Spleen (tissue), 11 donors: ENCODE measurements around the gene BTBD17. TPM values are rescaled to one million over a fixed set of nuclear protein-coding genes. Genes with fewer than 3 reads are reported as not detected.

ENCODE experiments used
- DNase-seq: peaks from one replicate; pipeline ENCODE4 v3.0.0-alpha.2; 2020
- H3K27ac ChIP-seq, 8 donors: fragments of 200-600 bp; sonication (generic) in 7 of 8; 1 replicate in 4 of 8; 2 replicates in 4 of 8; pipeline versions ENCODE4 v1.5.0 to v1.8.0; 2016 to 2021; ENCODE audit warnings: inconsistent platforms in 4 of 8, mild to moderate bottlenecking in 4 of 8, moderate library complexity in 1 of 8
- H3K27me3 ChIP-seq, 7 donors: fragments of 200-600 bp; sonication (generic) in 6 of 7; replicated peaks in 1 of 7; 1 replicate in 4 of 7; 2 replicates in 3 of 7; pipeline versions ENCODE4 v1.5.0 to v1.8.0; 2016 to 2021; ENCODE audit warnings: inconsistent platforms in 3 of 7, mild to moderate bottlenecking in 1 of 7
- H3K36me3 ChIP-seq, 6 donors: fragments of 200-600 bp; sonication (generic) in 5 of 6; 1 replicate in 4 of 6; 2 replicates in 2 of 6; pipeline versions ENCODE4 v1.5.0 to v1.8.0; 2016 to 2021; ENCODE audit warnings: inconsistent platforms in 2 of 6
- H3K4me1 ChIP-seq, 6 donors: fragments of 200-600 bp; sonication (generic) in 5 of 6; 1 replicate in 3 of 6; 2 replicates in 3 of 6; pipeline versions ENCODE4 v1.5.0 to v1.8.0; 2016 to 2021; ENCODE audit warnings: inconsistent platforms in 3 of 6
- H3K4me3 ChIP-seq, 8 donors: fragments of 200-600 bp; sonication (generic) in 7 of 8; 1 replicate in 4 of 8; 2 replicates in 4 of 8; pipeline versions ENCODE4 v1.5.0 to v1.8.0; 2016 to 2021; ENCODE audit warnings: inconsistent platforms in 4 of 8, mild to moderate bottlenecking in 4 of 8, moderate library complexity in 2 of 8
- H3K9me3 ChIP-seq, 8 donors: fragments of 200-600 bp; sonication (generic) in 7 of 8; 1 replicate in 4 of 8; 2 replicates in 4 of 8; pipeline versions ENCODE4 v1.5.0 to v1.8.0; 2016 to 2021; ENCODE audit warnings: inconsistent platforms in 4 of 8
- POLR2A ChIP-seq, 3 donors: fragments of 450-650 bp; IDR thresholded peaks; one replicate each; pipeline ENCODE4 v1.5.1; 2017; ENCODE audit warnings: antibody characterized with exemption in 3 of 3, mild to moderate bottlenecking in 1 of 3
- POLR2AphosphoS5 ChIP-seq, 3 donors: sonication (generic); formaldehyde crosslinking; IDR thresholded peaks; one replicate each; pipeline ENCODE4 v1.5.1; 2017; ENCODE audit warnings: antibody characterized with exemption in 3 of 3
- WGBS, 5 donors: extraction: QIAGEN DNeasy Blood & Tissue Kit in 3 of 5; methylation state at CpG; one replicate each; pipeline versions ENCODE4 v1.1.5 to v1.1.7; 2013 to 2018; 5-methylcytosine and 5-hydroxymethylcytosine counted together
- intact Hi-C: fragments of 100-400 bp; cut with DNase I; formaldehyde crosslinking; loops from one replicate; pipeline ENCODE4 v1.15.0; 2023; ENCODE audit warnings: low total_unique reads
- polyA plus RNA-seq, 3 donors: library from polyadenylated mRNA; stranded (reverse); fragments of 200-250 nt; gene quantifications; one replicate each; pipeline ENCODE4 v1.2.1, GENCODE V29; 2013
- total RNA-seq, 7 donors: library from RNA; depleted of rRNA in 3 of 7; stranded (reverse); fragments of >200 nt in 3 of 7; fragmentation: NEBNext Ultra II Directional in 4 of 7; extraction: Animal tissue kit (Norgen Biotek cat#: 25700) in 4 of 7; gene quantifications; one replicate each; pipeline versions ENCODE4 v1.1.0 to v1.2.1, GENCODE V29; 2016 to 2021
- TF ChIP-seq, protein P1 (sequence below), 11 experiments: fragments of 200-600 bp in 7 of 11; fragments of 450-650 bp in 4 of 11; sonication (generic) in 4 of 11; IDR thresholded peaks in 8 of 11; conservative IDR thresholded peaks in 3 of 11; 1 replicate in 7 of 11; 2 replicates in 4 of 11; pipeline versions ENCODE4 v1.4.0 to v1.8.0; 2016 to 2021; ENCODE audit warnings: antibody characterized with exemption in 11 of 11, inconsistent platforms in 4 of 11, mild to moderate bottlenecking in 1 of 11
- donor health status: healthy with polysubstance abuse.
- donor health status: DM: no; HTN: no; CAD: no; lungs with moderate emphysema.
- donor health status: DM: no; HTN: no; CAD: no.
- donor health status: Bipolar disorder and iron deficiency.
- donor health status: healthy.
- donor health status: DM: no; HTN: no; CAD: no.
- donor health status: DM: yes; HTN: yes; CAD: no.

The BTBD17 gene
- total and polyA plus RNA-seq, 10 donors = 0.06 to 0.51 TPM; not detected in 8

DNA sequence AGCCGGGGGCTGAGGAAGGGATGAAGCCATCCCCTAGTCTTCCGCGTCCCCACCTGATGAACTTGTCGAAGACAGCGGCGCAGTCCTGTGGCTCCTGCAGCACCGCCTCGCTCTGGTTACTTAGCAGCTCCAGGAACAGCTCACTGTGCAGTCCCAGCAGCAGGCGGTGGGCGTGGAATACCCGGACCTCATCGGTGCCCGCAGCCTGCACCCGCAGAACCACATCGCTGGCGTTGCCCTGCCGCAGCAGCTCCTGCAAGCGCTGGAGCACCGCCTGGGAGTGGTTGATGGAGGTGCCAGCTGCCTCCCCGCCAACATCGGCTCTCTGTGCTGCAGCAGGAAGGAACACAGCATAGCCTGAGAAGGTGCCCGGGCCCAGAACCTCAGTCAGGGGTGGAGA, 1.8 kb downstream of the BTBD17 start:
- 90 to 96% (median 93%) methylated on average over 9 to 22 of the region's 22 CpGs for WGBS, 5 donors
- intact Hi-C loops = loop anchor here (5.0 to 10.0 kb wide), 2 partner anchors 58 to 145 kb away; partner anchors contain the start of gene TTYH2
- no peak for DNase-seq
- H3K27me3 ChIP-seq = peaks cover 6 to 84% (median 37%) of the 10 kb centered on the region in 7 donors
- H3K9me3 ChIP-seq = no peaks in the 10 kb centered on the region
- H3K4me3 ChIP-seq = no peak overlapping the region
- TF ChIP-seq POLR2A (IDR thresholded peaks at IDR 0.05) (no peak), POLR2AphosphoS5 (IDR thresholded peaks at IDR 0.05) (no peak)
- TF ChIP-seq, protein P1, sequence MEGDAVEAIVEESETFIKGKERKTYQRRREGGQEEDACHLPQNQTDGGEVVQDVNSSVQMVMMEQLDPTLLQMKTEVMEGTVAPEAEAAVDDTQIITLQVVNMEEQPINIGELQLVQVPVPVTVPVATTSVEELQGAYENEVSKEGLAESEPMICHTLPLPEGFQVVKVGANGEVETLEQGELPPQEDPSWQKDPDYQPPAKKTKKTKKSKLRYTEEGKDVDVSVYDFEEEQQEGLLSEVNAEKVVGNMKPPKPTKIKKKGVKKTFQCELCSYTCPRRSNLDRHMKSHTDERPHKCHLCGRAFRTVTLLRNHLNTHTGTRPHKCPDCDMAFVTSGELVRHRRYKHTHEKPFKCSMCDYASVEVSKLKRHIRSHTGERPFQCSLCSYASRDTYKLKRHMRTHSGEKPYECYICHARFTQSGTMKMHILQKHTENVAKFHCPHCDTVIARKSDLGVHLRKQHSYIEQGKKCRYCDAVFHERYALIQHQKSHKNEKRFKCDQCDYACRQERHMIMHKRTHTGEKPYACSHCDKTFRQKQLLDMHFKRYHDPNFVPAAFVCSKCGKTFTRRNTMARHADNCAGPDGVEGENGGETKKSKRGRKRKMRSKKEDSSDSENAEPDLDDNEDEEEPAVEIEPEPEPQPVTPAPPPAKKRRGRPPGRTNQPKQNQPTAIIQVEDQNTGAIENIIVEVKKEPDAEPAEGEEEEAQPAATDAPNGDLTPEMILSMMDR (IDR thresholded peaks at IDR 0.05 in 8 of 11, conservative IDR thresholded peaks at IDR 0.05 in 3 of 11) = no peak
- no peak overlapping the region for H3K27ac ChIP-seq
- peaks cover 6 to 41% (median 27%) of the 10 kb centered on the region in 6 donors for H3K4me1 ChIP-seq
- no peaks in the 10 kb centered on the region for H3K36me3 ChIP-seq

DNA sequence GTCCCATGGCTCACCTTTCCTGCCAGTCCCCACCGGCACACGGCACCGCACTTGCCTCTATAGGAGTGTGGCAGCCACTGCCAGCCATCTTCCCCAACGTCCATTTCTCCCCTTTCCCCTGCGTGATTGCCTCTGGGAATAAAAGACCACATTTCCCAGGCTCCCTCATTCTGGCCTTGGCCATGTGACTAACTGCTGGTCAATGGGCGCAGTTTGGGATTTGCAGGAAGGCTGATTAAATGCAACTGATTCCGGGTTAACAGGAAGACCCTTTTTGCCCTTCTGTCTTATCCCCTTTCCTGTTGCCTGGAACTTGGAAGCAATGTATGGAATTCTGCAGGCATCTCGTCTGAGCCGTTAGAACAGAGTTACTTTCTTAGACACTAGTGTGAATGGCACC, 3.0 kb downstream of the BTBD17 start:
- Histone ChIP-seq H3K4me3 (no peak overlapping the region), H3K27me3 (peaks cover 6 to 96% (median 48%) of the 10 kb centered on the region in 7 donors), H3K4me1 (peaks cover 6 to 53% (median 37%) of the 10 kb centered on the region in 6 donors), H3K27ac (no peak overlapping the region), H3K36me3 (no peaks in the 10 kb centered on the region), H3K9me3 (no peaks in the 10 kb centered on the region)
- 74 to 88% (median 83%) methylated on average over 9 of the region's 9 CpGs for WGBS, 5 donors
- no peak for DNase-seq
- intact Hi-C loops = loop anchor here (5.0 kb wide), 1 partner anchor 56 kb away; no protein-coding TSS in a partner anchor
- TF ChIP-seq, protein P1 (IDR thresholded peaks at IDR 0.05 in 8 of 11, conservative IDR thresholded peaks at IDR 0.05 in 3 of 11) = no peak
- TF ChIP-seq POLR2A (IDR thresholded peaks at IDR 0.05) (no peak), POLR2AphosphoS5 (IDR thresholded peaks at IDR 0.05) (no peak)

DNA sequence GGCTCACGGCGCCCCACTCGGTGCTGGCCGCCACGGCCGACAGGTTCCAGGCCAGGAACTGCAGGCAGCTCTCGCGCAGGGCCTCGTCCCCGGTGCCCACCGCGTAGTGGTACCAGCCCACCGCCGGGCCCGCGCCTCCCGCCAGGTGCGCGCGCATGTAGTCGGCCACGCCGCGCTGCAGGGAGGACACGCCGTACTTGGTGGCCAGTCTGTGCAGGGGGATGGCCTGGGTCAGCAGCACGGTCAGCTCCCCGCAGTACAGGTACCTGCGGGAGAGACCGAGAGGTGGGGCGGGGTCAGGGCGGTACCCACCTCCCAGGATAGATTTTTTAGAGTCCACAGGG, 4.2 kb downstream of the BTBD17 start:
- no peak for TF ChIP-seq POLR2AphosphoS5 (IDR thresholded peaks at IDR 0.05)
- no peak for TF ChIP-seq POLR2A (IDR thresholded peaks at IDR 0.05)
- TF ChIP-seq, protein P1 (IDR thresholded peaks at IDR 0.05 in 8 of 11, conservative IDR thresholded peaks at IDR 0.05 in 3 of 11) = no peak
- Histone ChIP-seq H3K4me3 (peak overlapping the region in 7 of 8 donors; percentile 25 to 64 (median 29)), H3K36me3 (no peaks in the 10 kb centered on the region), H3K27me3 (peaks cover 6 to 100% (median 59%) of the 10 kb centered on the region in 7 donors), H3K4me1 (peaks cover 6 to 65% (median 46%) of the 10 kb centered on the region in 6 donors), H3K9me3 (no peaks in the 10 kb centered on the region), H3K27ac (peak overlapping the region in 1 of 8 donors; percentile 43)
- 23 to 83% (median 31%) methylated on average over 4 to 32 of the region's 32 CpGs for WGBS, 5 donors
- no peak for DNase-seq
- intact Hi-C loops = loop anchor here (5.0 kb wide), 1 partner anchor 55 kb away; no protein-coding TSS in a partner anchor

- intact Hi-C loops = loop anchor here (5.0 kb wide), 1 partner anchor 55 kb away; no protein-coding TSS in a partner anchor
- H3K4me3 ChIP-seq = peak overlapping the region in 7 of 8 donors; percentile 25 to 64 (median 29)
Measured at GRCh38 chr17:74356646-74357465, 4.8 kb downstream of the BTBD17 start.

More at GRCh38 chr17:74356646-74357465, 4.8 kb downstream of the BTBD17 start:
- Histone ChIP-seq H3K36me3 (no peaks in the 10 kb centered on the region), H3K4me1 (peaks cover 6 to 68% (median 44%) of the 10 kb centered on the region in 6 donors), H3K9me3 (no peaks in the 10 kb centered on the region), H3K27ac (peak overlapping the region in 4 of 8 donors; percentile 23 to 48 (median 38)), H3K27me3 (peaks cover 6 to 100% (median 65%) of the 10 kb centered on the region in 7 donors)
- 0 to 3% (median 2%) methylated on average over 24 to 105 of the region's 105 CpGs for WGBS, 5 donors
- no peak for DNase-seq
- TF ChIP-seq, protein P1 (IDR thresholded peaks at IDR 0.05 in 8 of 11, conservative IDR thresholded peaks at IDR 0.05 in 3 of 11) = peak in 1 of 11 experiments; percentile 24
- TF ChIP-seq POLR2A (IDR thresholded peaks at IDR 0.05) = no peak
- peak in 2 of 3 donors; percentile 39 to 41 for TF ChIP-seq POLR2AphosphoS5 (IDR thresholded peaks at IDR 0.05)
